Adrenal gland (tissue), 12 donors: ENCODE measurements around the gene WDR62. TPM values are rescaled to one million over a fixed set of nuclear protein-coding genes. Genes with fewer than 3 reads are reported as not detected.

Experiments used
- DNase-seq, 7 donors: peaks; one replicate each; pipeline ENCODE4 v3.0.0-alpha.2; 2019 to 2020
- H3K27ac ChIP-seq, 5 donors: fragments of 200-600 bp; sonication (generic) in 4 of 5; 1 replicate in 3 of 5; 2 replicates in 2 of 5; pipeline versions ENCODE4 v1.5.1 to v1.8.0; 2016 to 2020; ENCODE audit warnings: mild to moderate bottlenecking in 1 of 5
- H3K27me3 ChIP-seq: fragments of 200-600 bp; 2 replicates; pipeline ENCODE4 v1.8.0; 2021
- H3K36me3 ChIP-seq, 2 donors: fragments of 200-600 bp; replicated peaks in 1 of 2; 1 replicate in 1 of 2; 2 replicates in 1 of 2; pipeline versions ENCODE4 v1.5.1 to v1.8.0; 2018 to 2022
- H3K4me1 ChIP-seq, 2 donors: fragments of 200-600 bp; replicated peaks in 1 of 2; 1 replicate in 1 of 2; 2 replicates in 1 of 2; pipeline versions ENCODE4 v1.5.1 to v1.8.0; 2018 to 2021
- H3K4me3 ChIP-seq, 4 donors: fragments of 200-600 bp; sonication (generic) in 3 of 4; one replicate each; pipeline ENCODE4 v1.5.1; 2016 to 2018
- H3K9me3 ChIP-seq, 3 donors: fragments of 200-600 bp; sonication (generic) in 1 of 3; replicated peaks in 1 of 3; 1 replicate in 2 of 3; 2 replicates in 1 of 3; pipeline versions ENCODE4 v1.5.1 to v1.8.0; 2016 to 2021
- POLR2A ChIP-seq, 2 donors: fragments of 450-650 bp; IDR thresholded peaks; one replicate each; pipeline ENCODE4 v1.6.1; 2017; ENCODE audit warnings: antibody characterized with exemption in 2 of 2, mild to moderate bottlenecking in 2 of 2, moderate library complexity in 1 of 2
- WGBS, 4 donors: extraction: QIAGEN DNeasy Blood & Tissue Kit in 2 of 4; methylation state at CpG; one replicate each; pipeline versions ENCODE4 v1.1.5 to v1.1.7; 2013 to 2017; 5-methylcytosine and 5-hydroxymethylcytosine counted together
- intact Hi-C, 2 donors: fragments of 100-400 bp; cut with DNase I; formaldehyde crosslinking; loops; one replicate each; pipeline versions ENCODE4 v1.14.1 to v1.15.0; 2022 to 2023
- polyA plus RNA-seq, 3 donors: library from polyadenylated mRNA; stranded (reverse); fragments of 200-250 nt in 2 of 3; fragments of 350-450 nt in 1 of 3; fragmentation: Illumina TruSeq in 1 of 3; extraction: RNeasy Lipid Tissue Mini Kit (QIAGEN cat#74804) in 1 of 3; gene quantifications; one replicate each; pipeline ENCODE4 v1.2.3, GENCODE V29; 2013 to 2014
- total RNA-seq, 9 donors: library from RNA; depleted of rRNA in 4 of 9; stranded (reverse); fragments of >200 nt in 4 of 9; fragments of 120-200 nt in 1 of 9; fragmentation: NEBNext Ultra II Directional in 1 of 9; extraction: Animal tissue kit (Norgen Biotek cat#: 25700) in 1 of 9; gene quantifications; one replicate each; pipeline versions ENCODE4 v1.1.0 to v1.2.4, GENCODE V29; 2013 to 2023
- TF ChIP-seq, protein P1 (sequence below), 6 experiments: fragments of 450-650 bp in 4 of 6; fragments of 200-600 bp in 2 of 6; sonication (generic) in 1 of 6; IDR thresholded peaks; 1 replicate in 5 of 6; 2 replicates in 1 of 6; pipeline versions ENCODE4 v1.5.1 to v1.8.0; 2016 to 2021; ENCODE audit warnings: antibody characterized with exemption in 6 of 6, mild to moderate bottlenecking in 2 of 6, moderate library complexity in 1 of 6
- donor health status: healthy with polysubstance abuse.
- donor health status: Bipolar disorder and iron deficiency.
- donor health status: DM: yes; HTN: yes; CAD: no.
- donor health status: DM: no; HTN: no; CAD: no.
- donor health status: DM: no; HTN: no; CAD: no.
- donor health status: DM: yes; HTN: yes; CAD: no.

WDR62 gene
- total and polyA plus RNA-seq, 12 donors: 0.12 to 2.0 (median 0.70) TPM; not detected in 1

DNA sequence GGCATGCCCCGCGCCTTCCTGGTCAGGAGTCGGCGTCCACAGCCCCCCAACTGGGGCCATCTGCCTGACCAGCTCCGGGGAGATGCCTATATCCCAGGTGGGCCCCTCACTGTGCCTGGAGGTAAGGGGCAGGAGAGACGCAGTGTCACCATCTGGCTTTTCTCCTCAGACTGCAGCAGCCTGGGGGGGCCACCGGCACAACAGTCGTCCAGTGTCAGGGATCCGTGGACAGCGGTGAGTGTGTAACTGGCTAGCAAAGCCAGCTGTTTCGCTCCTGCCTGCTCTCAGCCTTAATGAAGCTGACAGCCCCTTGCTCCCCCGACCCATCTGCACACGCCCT lies 56.5 kb downstream of the WDR62 start:
- Histone ChIP-seq H3K27ac (no peak overlapping the region), H3K4me3 (no peak overlapping the region), H3K36me3 (peaks cover 0 to 4% of the 10 kb centered on the region in 2 donors), H3K4me1 (peaks cover 7 to 13% of the 10 kb centered on the region in 2 donors), H3K9me3 (no peaks in the 10 kb centered on the region), H3K27me3 (no peaks in the 10 kb centered on the region)
- TF ChIP-seq POLR2A (IDR thresholded peaks at IDR 0.05): no peak
- TF ChIP-seq, protein P1, sequence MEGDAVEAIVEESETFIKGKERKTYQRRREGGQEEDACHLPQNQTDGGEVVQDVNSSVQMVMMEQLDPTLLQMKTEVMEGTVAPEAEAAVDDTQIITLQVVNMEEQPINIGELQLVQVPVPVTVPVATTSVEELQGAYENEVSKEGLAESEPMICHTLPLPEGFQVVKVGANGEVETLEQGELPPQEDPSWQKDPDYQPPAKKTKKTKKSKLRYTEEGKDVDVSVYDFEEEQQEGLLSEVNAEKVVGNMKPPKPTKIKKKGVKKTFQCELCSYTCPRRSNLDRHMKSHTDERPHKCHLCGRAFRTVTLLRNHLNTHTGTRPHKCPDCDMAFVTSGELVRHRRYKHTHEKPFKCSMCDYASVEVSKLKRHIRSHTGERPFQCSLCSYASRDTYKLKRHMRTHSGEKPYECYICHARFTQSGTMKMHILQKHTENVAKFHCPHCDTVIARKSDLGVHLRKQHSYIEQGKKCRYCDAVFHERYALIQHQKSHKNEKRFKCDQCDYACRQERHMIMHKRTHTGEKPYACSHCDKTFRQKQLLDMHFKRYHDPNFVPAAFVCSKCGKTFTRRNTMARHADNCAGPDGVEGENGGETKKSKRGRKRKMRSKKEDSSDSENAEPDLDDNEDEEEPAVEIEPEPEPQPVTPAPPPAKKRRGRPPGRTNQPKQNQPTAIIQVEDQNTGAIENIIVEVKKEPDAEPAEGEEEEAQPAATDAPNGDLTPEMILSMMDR (IDR thresholded peaks at IDR 0.05): no peak
- DNase-seq: no peak
- intact Hi-C loops: loop anchor here in 1 of 2 donors (10.0 kb wide), 1 partner anchor 46 kb away; no protein-coding TSS in a partner anchor
- 86 to 93% (median 89%) methylated on average over 3 to 13 of the region's 13 CpGs for WGBS, 4 donors

- intact Hi-C loops: loop anchor here in 1 of 2 donors (10.0 kb wide), 1 partner anchor 48 kb away; no protein-coding TSS in a partner anchor
- Histone ChIP-seq H3K4me3 (no peak overlapping the region), H3K27ac (no peak overlapping the region), H3K27me3 (no peaks in the 10 kb centered on the region), H3K9me3 (no peaks in the 10 kb centered on the region), H3K36me3 (peaks cover 0 to 14% of the 10 kb centered on the region in 2 donors), H3K4me1 (peaks cover 7 to 22% of the 10 kb centered on the region in 2 donors)
- WGBS, 4 donors: 93 to 99% (median 96%) methylated on average over 3 to 10 of the region's 10 CpGs
- DNase-seq: no peak
- TF ChIP-seq, protein P1 (IDR thresholded peaks at IDR 0.05): no peak
- TF ChIP-seq POLR2A (IDR thresholded peaks at IDR 0.05): no peak
Measured at GRCh38 chr19:36112678-36113077, 58.0 kb downstream of the WDR62 start.

GRCh38 chr19:36113425-36113824 lies 58.7 kb downstream of the WDR62 start:
- H3K4me1 ChIP-seq: peaks cover 7 to 22% of the 10 kb centered on the region in 2 donors
- intact Hi-C loops: loop anchor here in 1 of 2 donors (10.0 kb wide), 1 partner anchor 49 kb away; no protein-coding TSS in a partner anchor
- peaks cover 0 to 21% of the 10 kb centered on the region in 2 donors for H3K36me3 ChIP-seq
- TF ChIP-seq, protein P1 (IDR thresholded peaks at IDR 0.05): no peak
- no peak for TF ChIP-seq POLR2A (IDR thresholded peaks at IDR 0.05)
- H3K9me3 ChIP-seq: no peaks in the 10 kb centered on the region
- no peaks in the 10 kb centered on the region for H3K27me3 ChIP-seq
- peak overlapping the region in 1 of 4 donors; percentile 89 for H3K4me3 ChIP-seq
- peak overlapping the region in 1 of 5 donors; percentile 89 for H3K27ac ChIP-seq
- no peak for DNase-seq
- WGBS, 4 donors: 89 to 93% (median 91%) methylated on average over 26 to 34 of the region's 34 CpGs

- no peak for TF ChIP-seq POLR2A (IDR thresholded peaks at IDR 0.05)
- TF ChIP-seq, protein P1 (IDR thresholded peaks at IDR 0.05): peak in 2 of 6 experiments; percentile 6 to 11
- Histone ChIP-seq H3K27ac (peak overlapping the region; percentile 49 to 92 (median 67)), H3K27me3 (no peaks in the 10 kb centered on the region), H3K36me3 (peaks cover 0 to 26% of the 10 kb centered on the region in 2 donors), H3K9me3 (no peaks in the 10 kb centered on the region), H3K4me1 (peaks cover 7 to 22% of the 10 kb centered on the region in 2 donors), H3K4me3 (peak overlapping the region; percentile 4 to 90 (median 69))
- 2 to 18% (median 9%) methylated on average over 28 to 48 of the region's 48 CpGs for WGBS, 4 donors
- intact Hi-C loops: loop anchor here in 1 of 2 donors (10.0 kb wide), 1 partner anchor 49 kb away; no protein-coding TSS in a partner anchor
- peak; percentile 43 to 64 (median 49) for DNase-seq
Measured at GRCh38 chr19:36113894-36114720, 59.4 kb downstream of the WDR62 start.
